Effector CD8-positive, alpha-beta T cell (primary cell): Measurements from ENCODE around the gene IRF9.

Source experiments
- DNase-seq: peaks from one replicate; lab custom pipeline; 2025; lab: John Stamatoyannopoulos, UW

IRF9 gene

DNA sequence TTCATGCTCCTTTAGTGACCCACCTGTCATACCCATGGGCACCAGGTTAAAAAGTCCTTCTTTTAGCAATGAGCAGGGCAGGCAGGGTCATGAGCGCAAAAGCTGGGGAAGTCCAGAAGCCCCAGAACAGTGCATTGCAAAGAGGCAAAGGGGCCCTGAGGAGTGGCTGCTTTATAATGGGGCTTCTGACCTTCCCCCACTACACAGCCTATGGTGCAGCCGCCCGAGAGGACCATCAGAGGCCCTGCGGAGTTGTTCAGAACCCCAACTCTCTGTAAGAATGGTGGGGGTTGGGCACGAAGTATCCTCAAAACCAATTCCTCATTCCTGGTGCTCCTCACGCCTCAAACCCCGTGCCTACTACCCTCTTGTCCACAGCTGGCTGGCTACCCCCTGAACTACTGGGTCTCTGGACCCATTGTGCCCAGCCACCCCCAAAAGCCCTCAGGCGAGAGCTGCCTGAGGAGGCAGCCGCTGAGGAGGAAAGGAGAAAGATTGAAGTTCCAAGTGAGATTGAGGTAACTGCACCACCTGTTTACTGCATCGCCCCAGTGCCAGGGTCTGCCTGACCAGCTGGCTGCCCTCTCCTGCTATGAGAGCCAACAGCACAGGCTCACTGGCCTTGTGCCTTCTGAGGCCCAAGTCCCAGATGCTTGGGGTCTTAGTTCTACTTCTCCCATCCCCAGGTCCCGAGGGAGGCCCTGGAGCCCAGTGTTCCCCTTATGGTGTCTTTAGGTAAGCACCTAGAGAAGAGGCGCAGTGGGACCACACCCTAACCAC lies 17.5 kb downstream of the IRF9 start:
- no peak for DNase-seq

DNA sequence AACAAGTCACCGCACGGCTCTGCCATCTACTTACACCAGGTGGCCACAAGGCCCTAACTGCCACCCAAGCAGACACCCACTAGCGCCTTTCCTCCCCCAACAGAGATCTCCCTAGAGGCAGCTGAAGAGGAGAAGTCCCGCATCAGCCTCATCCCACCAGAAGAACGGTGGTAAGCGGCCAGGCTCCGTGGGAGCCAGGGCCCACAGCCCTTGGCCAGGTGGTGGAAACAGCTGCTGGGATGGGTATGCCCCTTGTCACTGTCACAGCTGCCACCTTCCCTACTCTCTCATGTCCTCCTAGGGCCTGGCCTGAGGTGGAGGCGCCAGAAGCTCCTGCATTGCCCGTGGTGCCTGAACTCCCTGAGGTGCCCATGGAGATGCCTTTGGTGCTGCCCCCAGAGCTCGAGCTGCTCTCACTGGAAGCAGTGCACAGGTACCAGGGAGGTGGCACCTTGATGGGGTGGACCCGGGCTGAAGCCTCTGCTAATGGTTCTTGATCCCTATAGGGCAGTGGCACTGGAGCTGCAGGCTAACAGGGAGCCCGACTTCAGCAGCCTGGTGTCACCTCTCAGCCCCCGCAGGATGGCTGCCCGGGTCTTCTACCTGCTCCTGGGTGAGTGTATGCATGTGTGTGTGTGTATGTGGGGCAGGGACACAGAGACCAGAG lies 18.4 kb downstream of the IRF9 start:
- DNase-seq: no peak

DNA sequence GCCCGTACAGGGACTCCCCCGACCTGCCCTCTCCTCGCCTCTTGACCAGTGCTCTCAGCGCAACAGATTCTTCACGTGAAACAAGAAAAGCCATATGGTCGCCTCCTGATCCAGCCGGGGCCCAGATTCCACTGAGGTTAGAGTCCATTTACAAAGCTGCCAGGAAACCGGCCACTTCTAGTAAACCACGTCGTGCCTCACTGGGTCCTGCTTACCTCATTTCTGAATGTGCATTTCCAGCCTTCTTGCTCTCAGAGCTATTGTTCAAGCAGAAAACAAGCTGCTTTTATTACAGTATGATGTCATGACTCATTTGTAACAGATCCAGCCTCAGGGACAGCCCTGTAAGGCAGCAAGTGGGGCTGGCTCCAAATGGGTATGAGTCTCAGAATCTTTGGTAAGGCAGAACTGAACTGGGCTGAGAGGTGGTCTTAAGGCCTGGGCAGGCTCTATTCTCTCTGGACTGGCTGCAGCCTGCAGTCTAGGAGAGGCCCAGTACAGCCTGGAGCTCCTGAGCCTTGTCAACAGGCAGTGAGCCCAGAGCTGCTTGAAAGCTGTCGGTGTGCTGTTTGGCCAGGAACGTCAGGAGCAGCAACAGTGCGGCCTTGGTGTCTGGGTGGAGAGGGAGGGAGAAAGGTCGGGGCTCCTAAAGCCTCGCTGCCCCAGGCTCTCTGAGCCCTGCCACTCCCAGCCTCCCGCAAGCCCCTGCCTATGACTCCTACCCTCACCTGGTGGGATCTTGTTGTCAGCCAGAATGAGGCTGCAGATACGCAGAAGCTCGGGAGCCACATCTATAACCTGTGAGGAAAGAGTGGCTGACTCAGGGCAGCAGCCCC lies 19.1 kb downstream of the IRF9 start:
- no peak for DNase-seq

DNA sequence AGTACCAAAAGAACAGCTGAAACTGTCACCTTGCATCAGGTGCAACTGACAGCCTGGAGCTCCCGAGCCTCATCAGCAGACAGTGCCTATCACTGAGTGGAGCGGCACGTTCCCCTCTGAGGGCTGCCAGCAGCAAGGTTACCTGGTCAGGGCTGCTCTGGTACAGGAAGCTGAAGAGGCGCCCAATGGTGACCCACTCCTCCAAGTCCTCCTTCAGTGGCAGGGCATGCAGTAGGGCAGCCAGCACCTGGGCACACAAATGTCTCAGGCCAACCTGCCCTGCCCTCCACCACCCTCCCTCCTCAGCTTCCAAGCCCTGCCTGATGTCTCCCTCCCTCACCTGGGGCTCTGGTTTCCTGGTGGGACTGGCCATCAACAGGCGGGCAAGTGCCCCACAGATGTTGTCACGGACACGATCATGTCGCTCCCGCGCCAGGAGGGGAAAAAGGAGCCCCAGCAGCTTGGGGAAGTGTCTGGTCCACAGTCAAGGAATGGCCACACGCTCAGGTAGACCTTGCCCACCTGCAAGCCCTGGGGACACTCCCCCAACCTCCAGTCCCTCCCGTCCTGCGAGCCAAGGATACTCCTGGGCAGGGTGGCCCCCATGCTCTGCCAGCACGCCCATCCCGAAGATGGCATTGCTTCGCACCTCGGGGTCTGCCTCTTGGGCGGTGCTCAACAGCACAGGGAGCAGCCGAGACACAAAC lies 20.5 kb downstream of the IRF9 start:
- no peak for DNase-seq

DNA sequence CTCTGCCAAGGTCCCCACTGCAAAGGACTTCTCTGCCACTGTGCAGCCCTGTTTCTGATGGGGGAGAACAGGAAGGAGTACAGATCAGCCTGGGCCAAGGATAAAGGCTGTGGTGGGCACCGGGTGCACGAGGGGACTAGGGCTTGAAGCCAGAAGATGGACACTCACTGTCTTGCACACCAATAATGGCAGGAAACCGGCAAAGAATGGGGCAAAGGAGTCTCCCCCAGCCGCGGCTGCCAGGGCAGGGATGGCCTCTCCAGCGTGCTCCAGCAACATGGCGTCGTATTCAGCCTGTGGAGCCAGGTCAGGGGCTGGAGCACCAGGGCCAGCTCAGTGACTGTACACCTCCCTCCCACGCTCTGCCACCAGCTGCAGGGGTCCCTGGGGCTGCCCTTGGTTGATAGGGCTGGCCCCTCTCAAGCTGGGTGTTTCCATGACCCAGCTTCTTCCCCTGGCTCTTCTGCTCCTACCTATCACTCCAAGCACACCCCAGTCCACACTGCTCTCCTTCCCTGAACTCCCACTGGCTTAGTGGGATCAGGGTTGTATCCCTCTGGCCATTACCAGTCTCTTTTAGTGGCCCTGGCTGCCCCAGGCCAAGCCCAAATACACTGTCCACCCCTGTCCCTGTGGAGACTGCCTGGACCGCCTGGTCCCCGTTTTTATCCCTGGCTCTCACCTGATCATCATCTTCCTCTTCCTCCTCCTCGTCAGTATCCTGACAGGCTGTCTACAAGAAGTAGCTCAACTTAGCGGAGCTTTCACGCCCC lies 21.2 kb downstream of the IRF9 start:
- no peak for DNase-seq

DNA sequence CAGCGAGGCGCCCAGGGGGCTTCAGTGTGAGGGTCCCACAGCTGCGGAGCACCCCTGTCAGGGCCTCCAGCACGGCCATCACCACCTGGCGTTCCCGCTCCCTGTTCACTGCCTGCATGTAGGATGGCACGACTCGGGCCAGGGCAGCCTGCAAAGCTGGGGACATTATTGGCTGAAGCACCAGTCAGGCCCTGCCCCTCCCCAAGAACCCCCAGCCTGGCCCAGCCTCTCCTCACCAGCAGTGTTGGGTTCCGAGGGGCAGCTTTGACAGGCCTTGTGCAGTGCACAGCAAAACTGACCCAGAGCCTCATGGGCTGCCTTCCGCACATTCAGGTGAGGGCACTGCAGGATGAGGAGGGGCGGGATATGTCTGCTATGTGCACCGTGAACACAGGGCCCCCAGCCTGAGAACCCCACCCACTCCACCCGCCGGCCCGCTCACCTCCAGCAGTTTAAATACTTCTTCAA lies 22.0 kb downstream of the IRF9 start:
- DNase-seq: no peak

DNA sequence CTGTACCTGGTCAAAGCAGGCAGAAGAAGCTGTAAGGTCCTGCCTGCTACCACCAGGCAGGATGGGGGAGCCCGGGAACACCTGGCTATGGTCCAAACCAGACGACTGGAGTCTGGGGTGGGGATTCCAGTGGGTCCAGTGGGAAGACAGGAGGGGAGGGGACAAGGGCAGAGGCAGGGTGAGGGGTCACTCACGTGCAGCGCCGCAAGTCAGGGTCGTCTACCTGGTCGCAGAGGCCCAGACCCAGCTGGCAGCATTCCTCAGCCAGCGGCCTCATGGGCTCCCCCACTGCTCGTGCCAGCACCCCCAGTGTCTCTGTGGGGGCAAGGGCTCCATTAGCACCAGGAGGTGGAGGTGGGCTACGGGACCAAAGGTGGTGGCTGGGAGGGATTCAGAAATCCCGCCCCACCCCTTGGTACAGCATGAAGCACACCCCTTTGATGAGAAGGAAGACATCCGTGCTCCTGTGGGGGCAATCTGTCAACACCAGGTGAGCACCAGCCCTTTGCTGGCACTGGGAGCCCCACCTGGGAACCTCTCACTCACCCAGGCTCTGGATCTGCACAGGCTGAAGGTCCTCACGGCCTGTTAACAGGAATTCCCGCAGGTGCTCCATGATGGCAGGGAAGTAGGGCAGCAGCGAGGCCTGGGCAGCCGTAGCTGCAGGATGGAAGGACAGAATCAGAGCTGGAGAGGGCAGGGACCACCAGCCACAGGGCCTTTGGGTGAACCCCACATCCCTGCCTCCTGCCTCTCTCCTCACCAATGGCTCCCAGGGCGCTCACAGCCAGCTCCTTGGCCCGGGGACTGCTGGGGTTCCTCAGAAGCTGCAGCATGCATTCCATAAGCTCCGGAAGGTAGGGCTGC lies 23.3 kb downstream of the IRF9 start:
- DNase-seq: no peak

DNA sequence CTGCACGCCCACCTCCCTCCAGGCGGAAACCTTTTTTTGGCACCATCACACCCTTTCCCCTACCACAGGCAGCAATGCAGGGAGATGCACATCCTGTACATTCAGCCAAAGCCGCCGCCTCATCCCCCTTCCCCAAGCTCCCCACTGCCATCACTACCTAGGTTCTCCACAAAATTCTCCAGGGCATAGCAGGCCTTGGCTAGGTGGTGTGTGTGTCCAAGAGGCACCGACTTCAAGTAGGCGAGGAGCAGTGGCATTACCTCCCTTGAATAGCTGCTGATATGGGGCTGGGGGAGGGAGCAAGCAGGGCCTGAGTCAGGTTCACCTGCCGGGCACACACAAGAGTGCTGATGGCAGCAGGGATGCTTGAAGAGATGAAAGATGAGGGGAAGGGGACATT lies 24.0 kb downstream of the IRF9 start:
- DNase-seq: no peak

DNA sequence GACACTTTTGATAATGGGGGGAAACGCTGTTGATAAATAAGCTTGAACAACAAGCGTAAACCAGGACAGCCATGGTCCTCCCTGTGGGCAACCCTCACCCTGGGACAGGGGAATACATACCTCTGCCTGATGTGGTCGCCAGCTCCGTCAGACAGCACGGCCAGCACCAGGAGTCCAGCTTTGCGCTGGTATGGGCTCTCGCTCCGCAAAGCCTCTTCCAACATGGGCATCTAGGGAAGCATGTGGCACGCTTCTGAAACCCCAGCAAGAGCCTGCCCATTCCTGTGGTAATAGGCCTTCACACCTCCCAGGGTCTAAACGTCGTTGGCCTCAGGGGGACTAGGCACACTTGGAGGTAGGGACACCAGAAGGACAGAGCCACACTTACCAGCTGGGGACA lies 24.7 kb downstream of the IRF9 start:
- DNase-seq: no peak

DNA sequence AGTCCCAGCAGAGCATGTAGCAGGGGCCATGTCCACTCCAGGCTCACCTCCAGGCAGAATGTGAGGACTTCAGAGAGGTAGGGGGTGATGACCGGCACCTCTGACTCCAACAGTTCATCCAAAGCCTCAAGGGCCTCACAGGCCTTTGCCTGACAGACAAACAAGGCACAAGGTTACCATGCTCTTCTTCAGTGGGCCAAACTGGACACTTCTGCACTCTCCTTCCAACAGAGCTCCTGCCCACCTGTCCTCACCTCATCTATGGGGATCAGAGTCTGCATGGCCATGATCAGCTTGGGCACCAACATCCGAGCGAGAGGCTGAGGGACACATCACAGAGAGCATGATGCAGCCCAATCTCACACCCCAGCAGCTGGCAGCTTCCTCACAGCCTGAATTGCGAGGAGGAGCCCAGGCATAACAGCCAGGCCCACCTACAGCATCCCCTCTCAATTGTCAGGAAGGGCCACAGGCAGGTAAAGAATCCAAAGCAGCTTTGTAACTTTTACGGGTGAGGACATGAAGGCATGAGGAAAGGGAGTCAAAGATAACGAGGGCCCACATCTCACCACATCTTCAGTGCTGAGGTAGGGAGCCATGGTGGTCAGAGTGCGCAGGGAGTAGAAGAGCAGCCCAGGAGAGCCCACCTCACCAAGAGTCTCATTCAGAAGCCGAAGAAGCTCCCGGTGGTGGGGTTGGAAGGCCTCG lies 25.9 kb downstream of the IRF9 start:
- no peak for DNase-seq

DNA sequence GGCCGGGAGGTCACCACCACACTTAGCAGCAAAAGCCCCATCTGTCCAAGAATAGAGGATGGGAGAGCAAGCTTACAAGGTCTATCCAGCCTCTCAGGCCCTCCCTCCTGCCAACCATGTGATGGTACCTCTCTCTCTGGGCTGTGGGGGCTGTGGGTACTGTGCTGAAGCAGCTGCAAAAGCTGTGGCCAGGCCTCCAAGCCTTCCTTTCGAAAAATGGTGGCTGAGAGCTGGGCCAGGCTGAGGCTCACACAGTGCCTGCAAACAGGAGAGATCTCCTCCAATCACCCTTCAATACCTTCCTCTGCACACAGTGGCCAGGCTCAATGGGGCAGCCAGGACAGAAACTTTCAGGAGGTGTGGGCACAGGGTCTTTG lies 26.5 kb downstream of the IRF9 start:
- no peak for DNase-seq

DNA sequence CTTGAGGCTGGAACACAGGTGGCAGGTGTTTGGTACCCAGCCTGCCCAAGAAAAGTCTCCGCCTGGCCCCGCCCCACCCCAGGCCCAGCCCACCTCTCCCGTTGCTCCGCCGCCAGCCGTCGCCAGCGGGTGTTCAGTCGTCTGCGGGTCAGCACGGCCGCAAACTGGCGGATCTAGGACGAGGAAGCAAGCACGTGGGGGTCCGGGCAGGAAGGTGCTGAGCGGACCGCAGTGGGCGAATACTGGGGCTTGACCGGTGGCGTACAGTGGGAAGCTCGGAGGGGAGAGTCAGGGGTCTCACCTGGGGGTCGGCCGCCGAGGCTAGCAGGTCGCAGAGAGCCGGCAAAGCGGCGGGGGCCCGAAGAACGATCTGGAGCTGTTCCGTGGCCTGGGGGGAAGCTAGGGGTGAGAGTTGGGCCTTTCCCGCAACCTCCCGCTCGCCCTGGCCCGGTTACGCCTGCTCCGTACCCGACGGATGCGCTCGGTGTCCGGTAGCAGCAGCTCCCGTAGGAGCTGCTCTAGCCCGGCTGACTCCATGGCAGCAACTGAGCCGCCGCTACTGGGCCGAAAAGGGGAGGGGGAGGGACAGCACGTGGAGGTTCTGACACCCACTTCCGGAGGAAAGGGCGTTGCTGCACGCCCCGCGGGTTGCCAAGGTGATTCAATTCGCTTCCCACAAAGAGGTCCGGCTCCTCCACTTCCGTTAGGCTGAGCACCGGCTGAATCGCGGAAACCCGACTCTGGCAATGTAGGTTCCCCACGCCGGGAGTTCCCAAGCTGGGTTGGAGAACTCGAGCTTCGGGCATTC lies 27.4 kb downstream of the IRF9 start, which contains the start of gene IPO4:
Gene IPO4 (minus strand): TSS at position 566 of the 808 bp plus-strand sequence. CDS start 29 bp downstream, at position 537.
- DNase-seq: peak; percentile 89

DNA sequence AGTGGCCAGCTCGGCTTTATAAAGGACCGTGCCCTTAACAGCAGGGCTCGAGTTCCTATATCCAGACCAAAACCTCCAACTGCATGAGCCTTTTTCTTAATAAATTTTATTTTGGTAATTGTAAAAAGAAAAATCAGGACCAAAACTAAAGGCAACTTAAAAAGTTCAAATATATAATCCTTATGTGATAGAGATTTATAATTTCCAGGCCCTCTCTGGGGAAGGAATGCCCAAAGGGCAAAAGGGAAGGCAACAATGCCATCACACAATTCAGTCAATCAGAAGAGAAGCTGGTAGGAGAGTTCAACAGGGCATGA lies 28.0 kb downstream of the IRF9 start:
- DNase-seq: no peak

DNA sequence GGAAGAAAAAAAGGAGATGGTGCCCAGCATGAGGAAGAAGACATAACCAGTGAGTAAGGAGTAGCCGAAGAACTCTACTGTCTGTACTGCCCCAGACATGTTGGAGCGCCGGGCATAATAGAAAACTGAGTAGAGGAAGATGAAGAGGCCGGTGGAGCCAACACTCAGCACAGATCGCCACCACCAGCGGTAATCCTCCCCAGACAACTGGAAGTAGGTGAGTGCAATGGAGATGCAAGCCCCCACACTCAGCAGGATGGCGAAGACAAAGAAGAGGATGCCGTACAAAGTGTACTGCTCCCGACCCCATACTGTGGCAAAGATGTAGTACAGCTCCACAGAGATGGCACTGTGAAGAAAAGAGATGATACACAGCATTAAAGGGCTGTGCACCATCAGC lies 28.4 kb downstream of the IRF9 start:
- DNase-seq: no peak

DNA sequence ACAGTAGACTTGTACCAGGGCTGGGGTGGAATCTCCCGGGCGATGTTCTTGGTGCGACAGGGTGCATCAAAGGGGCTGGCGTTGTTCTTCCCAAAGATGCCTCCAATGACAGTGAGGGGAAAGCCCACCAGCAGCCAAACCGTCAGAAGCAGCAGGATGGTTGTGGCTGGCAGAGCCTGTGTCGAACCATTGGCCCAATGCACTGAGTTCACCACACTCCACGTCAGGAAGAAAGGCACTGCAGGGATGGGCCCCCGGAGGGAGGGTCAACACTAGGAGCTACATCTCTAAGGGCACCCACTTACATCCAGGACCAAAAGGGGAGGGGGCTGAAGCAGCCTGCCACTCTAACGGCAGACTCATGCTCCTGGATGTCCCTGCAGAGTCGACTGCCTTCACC lies 29.4 kb downstream of the IRF9 start:
- no peak for DNase-seq

DNA sequence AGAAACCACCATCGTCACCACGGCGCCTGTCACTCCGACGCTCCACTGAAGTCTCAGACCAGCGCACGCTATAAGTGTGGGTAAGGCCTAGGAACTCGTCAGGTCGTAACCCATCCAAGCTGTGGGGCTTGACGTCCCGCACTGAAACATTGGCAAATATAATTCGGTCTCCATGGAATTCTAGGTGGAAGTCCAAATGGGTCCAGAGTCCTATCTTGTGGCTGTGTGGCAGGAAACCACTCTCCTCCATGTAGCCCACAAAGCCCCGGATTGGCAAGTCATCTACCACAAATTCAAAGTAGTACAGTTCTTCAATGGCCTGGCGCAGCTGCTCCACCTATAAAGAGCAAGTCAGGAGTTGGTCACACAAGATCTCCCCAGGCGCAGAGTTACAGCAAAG lies 31.9 kb downstream of the IRF9 start:
- no peak for DNase-seq

DNA sequence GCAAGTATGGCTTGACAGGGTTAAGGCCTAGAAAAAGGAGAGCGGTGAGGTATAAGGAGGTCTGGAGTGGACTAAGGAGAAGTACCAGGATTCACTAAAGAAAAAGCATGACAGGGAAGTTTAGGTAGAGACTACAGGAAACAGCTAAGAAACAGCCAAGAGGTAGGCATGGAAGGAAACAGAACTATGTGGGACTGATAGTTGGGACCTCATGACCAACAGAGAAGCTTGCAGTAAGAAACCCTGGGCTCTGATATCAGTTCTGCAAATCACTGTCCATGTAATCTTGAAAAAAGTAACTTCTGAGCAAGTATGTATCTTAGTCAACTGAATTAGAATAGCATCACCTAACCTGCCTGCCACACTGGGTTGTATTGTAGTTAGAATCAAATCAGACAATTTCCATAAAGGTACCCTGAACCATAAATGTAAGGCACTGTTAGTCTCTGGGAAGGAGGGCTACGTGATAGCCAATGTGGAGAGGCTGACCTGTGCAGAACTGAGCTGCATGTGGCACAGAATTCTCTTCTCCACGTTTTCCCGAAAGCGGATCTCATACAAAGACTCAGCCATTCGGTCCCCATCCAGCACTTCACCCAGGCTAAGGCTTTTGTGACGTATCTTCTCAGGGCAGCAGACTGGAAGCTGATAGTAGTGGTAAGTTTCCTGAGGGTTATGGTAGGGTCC lies 33.3 kb downstream of the IRF9 start:
- DNase-seq: no peak

DNA sequence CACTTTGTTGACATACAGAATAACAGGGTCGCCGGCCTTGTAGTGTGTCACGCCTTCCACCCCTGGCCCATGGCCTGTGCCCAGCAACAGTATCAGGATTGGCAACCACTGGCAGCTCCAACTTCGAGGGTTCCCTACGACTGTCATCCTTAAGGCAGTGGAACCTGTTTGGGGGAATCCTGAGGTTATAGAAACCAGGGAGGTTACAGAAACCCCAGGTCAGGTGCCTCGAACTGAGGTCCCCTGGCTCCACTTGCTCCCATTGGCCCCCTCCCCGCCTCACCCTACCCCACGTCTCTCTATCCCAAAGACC lies 33.8 kb downstream of the IRF9 start:
- no peak for DNase-seq
